Measurements from ENCODE around the gene MBOAT2. TPM values are rescaled to one million over a fixed set of nuclear protein-coding genes. Genes with fewer than 3 reads are reported as not detected.

The MBOAT2 gene
- polyA plus RNA-seq, 3 donors: 5.1 to 9.0 (median 5.5) TPM

DNA sequence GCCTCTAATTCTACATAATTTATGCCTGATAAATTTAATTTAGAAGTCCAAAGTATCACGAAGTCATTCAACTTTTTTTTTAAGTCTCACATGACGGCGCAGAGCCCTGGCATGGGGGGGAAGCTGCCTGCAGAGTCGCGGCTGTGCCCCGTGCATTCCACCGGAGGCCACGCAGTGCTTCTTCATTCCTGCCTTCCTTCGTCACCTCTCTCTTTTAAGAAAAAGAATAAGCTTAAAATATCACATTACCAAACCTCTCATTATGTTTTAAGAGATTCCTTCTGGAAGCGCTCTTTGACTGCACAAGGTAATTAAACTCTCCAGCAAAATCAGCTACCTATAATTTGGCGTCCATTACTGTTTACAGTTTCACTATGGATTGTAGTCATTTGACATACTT is 145.8 kb downstream of the MBOAT2 start:
- Histone ChIP-seq H3K9ac (ENCODE audit: insufficient read depth, low read length, poor library complexity, severe bottlenecking) (no peak overlapping the region), H4K20me1 (ENCODE audit: insufficient read depth, low read length) (no peaks in the 10 kb centered on the region), H3K4me3 (replicated peaks in 1 of 3; ENCODE audit: low read depth in 2 of 3, low read length in 3 of 3) (no peak overlapping the region), H3K36me3 (replicated peaks in 1 of 2; ENCODE audit: control insufficient read depth in 1 of 2, insufficient read depth in 2 of 2, low read length in 2 of 2) (peaks cover 4 to 25% of the 10 kb centered on the region in 2 donors), H3K27ac (ENCODE audit: low read depth in 1 of 2, low read length in 2 of 2) (no peak overlapping the region), H3K4me1 (ENCODE audit: control insufficient read depth in 1 of 2, insufficient read depth in 2 of 2, low read length in 2 of 2) (no peaks in the 10 kb centered on the region), H2AFZ (ENCODE audit: insufficient read depth, low read depth, low read length, poor library complexity, severe bottlenecking) (no peak overlapping the region), H3K27me3 (ENCODE audit: control insufficient read depth in 2 of 2, insufficient read depth in 2 of 2, low read length in 2 of 2) (no peaks in the 10 kb centered on the region), H3K4me2 (replicated peaks; ENCODE audit: extremely low read depth, low read length, poor library complexity, severe bottlenecking) (no peak overlapping the region), H3K79me2 (ENCODE audit: insufficient read depth, low read length) (no peaks in the 10 kb centered on the region), H3K9me3 (replicated peaks in 1 of 2; ENCODE audit: control insufficient read depth in 1 of 2, insufficient read depth in 1 of 2, low read length in 2 of 2) (no peaks in the 10 kb centered on the region)
- DNase-seq: no peak
- TF ChIP-seq, protein P1, sequence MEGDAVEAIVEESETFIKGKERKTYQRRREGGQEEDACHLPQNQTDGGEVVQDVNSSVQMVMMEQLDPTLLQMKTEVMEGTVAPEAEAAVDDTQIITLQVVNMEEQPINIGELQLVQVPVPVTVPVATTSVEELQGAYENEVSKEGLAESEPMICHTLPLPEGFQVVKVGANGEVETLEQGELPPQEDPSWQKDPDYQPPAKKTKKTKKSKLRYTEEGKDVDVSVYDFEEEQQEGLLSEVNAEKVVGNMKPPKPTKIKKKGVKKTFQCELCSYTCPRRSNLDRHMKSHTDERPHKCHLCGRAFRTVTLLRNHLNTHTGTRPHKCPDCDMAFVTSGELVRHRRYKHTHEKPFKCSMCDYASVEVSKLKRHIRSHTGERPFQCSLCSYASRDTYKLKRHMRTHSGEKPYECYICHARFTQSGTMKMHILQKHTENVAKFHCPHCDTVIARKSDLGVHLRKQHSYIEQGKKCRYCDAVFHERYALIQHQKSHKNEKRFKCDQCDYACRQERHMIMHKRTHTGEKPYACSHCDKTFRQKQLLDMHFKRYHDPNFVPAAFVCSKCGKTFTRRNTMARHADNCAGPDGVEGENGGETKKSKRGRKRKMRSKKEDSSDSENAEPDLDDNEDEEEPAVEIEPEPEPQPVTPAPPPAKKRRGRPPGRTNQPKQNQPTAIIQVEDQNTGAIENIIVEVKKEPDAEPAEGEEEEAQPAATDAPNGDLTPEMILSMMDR (IDR thresholded peaks at IDR 0.05): no peak
- Mint-ChIP-seq H3K27me3 (ENCODE audit: low read depth in 3 of 3) (no peaks in the 10 kb centered on the region), H3K4me1 (no peaks in the 10 kb centered on the region), H3K27ac (no peak overlapping the region), H3K9me3 (peaks cover 0 to 4% (median 0%) of the 10 kb centered on the region in 7 donors), H3K36me3 (peaks cover 33 to 43% of the 10 kb centered on the region in 2 donors), H3K4me3 (no peak overlapping the region)
- 94% methylated on average over 3 of the region's 11 CpGs for WGBS (ENCODE audit: insufficient coverage)
- intact Hi-C loops (cut with micrococcal nuclease): no loop called here

DNA sequence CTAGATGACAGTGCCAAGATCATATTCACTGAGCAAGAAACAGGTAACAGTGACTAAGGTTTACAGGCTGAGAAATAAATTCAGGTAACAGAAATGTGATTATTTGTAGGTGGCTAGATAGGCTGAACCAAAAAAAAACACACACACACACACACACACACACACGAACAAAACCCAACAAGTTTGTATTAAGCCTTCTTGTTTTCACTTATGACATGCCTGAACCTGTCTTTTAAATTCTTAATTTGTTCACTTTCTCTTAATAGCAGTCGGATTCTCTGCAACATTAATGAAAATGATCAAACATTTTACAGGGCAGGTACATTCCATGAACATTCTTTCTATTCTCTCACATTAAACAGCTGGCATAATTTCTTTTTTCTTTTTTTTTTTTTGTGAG is 147.3 kb downstream of the MBOAT2 start:
- peaks cover 0 to 12% of the 10 kb centered on the region in 2 donors for H3K36me3 ChIP-seq (replicated peaks in 1 of 2; ENCODE audit: control insufficient read depth in 1 of 2, insufficient read depth in 2 of 2, low read length in 2 of 2)
- Mint-ChIP-seq H3K9me3 (peaks cover 0 to 4% (median 0%) of the 10 kb centered on the region in 7 donors), H3K27ac (peak overlapping the region in 1 of 7 donors; percentile 37), H3K4me1 (no peaks in the 10 kb centered on the region), H3K4me3 (no peak overlapping the region), H3K27me3 (ENCODE audit: low read depth in 3 of 3) (no peaks in the 10 kb centered on the region), H3K36me3 (peaks cover 20 to 29% of the 10 kb centered on the region in 2 donors)
- no peak overlapping the region for H3K27ac ChIP-seq (ENCODE audit: low read depth in 1 of 2, low read length in 2 of 2)
- TF ChIP-seq, protein P1 (IDR thresholded peaks at IDR 0.05): no peak
- no peaks in the 10 kb centered on the region for H3K4me1 ChIP-seq (ENCODE audit: control insufficient read depth in 1 of 2, insufficient read depth in 2 of 2, low read length in 2 of 2)
- H3K9me3 ChIP-seq (replicated peaks in 1 of 2; ENCODE audit: control insufficient read depth in 1 of 2, insufficient read depth in 1 of 2, low read length in 2 of 2): no peaks in the 10 kb centered on the region
- no peak overlapping the region for H3K4me2 ChIP-seq (replicated peaks; ENCODE audit: extremely low read depth, low read length, poor library complexity, severe bottlenecking)
- H3K27me3 ChIP-seq (ENCODE audit: control insufficient read depth in 2 of 2, insufficient read depth in 2 of 2, low read length in 2 of 2): no peaks in the 10 kb centered on the region
- intact Hi-C loops (cut with micrococcal nuclease): no loop called here
- no peak overlapping the region for H3K4me3 ChIP-seq (replicated peaks in 1 of 3; ENCODE audit: low read depth in 2 of 3, low read length in 3 of 3)
- H4K20me1 ChIP-seq (ENCODE audit: insufficient read depth, low read length): no peaks in the 10 kb centered on the region
- H2AFZ ChIP-seq (ENCODE audit: insufficient read depth, low read depth, low read length, poor library complexity, severe bottlenecking): no peak overlapping the region
- 100% methylated on average over 1 of the region's 2 CpGs for WGBS (ENCODE audit: insufficient coverage)
- no peak overlapping the region for H3K9ac ChIP-seq (ENCODE audit: insufficient read depth, low read length, poor library complexity, severe bottlenecking)
- no peak for DNase-seq
- no peaks in the 10 kb centered on the region for H3K79me2 ChIP-seq (ENCODE audit: insufficient read depth, low read length)

Measured in CD14-positive monocyte (primary cell).